ENCODE data around the gene RREB1.

GRCh38 chr6:7100072-7100752 is 7.5 kb upstream of the RREB1 start:
- TF ChIP-seq EZH2 (IDR thresholded peaks at IDR 0.05; ENCODE audit: borderline replicate concordance, low read depth, low read length, severe bottlenecking) (no peak), CTCF (IDR thresholded peaks at IDR 0.05; ENCODE audit: borderline replicate concordance, extremely low read depth, low read length, poor library complexity, severe bottlenecking) (no peak)
